Measurements from ENCODE around the gene TLCD5. TPM values are rescaled to one million over a fixed set of nuclear protein-coding genes. Genes with fewer than 3 reads are reported as not detected.

TLCD5 gene
- total RNA-seq, 1 experiment from 2014 or later = 8.3 TPM

DNA sequence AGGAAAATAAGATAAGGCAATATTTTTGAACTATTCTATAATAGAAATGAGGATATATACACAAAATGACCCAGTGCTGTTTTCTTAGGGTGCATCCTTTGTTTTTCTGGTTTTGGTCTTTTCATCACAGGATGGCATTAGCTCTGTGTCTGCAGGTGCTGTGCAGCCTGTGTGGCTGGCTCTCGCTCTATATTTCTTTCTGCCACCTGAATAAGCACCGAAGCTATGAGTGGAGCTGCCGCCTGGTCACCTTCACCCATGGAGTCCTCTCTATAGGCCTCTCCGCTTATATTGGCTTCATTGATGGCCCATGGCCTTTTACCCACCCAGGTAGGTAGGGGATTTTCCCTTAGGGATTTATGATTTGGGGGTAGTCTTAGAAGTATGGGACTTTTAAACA lies 2.2 kb downstream of the TLCD5 start (continued):
- TF ChIP-seq, protein P1, sequence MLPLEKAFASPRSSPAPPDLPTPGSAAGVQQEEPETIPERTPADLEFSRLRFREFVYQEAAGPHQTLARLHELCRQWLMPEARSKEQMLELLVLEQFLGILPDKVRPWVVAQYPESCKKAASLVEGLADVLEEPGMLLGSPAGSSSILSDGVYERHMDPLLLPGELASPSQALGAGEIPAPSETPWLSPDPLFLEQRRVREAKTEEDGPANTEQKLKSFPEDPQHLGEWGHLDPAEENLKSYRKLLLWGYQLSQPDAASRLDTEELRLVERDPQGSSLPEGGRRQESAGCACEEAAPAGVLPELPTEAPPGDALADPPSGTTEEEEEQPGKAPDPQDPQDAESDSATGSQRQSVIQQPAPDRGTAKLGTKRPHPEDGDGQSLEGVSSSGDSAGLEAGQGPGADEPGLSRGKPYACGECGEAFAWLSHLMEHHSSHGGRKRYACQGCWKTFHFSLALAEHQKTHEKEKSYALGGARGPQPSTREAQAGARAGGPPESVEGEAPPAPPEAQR (CRISPR knock-in tag; IDR thresholded peaks at IDR 0.05) = no peak
- TF ChIP-seq MXD4 (CRISPR knock-in tag; IDR thresholded peaks at IDR 0.05; ENCODE audit: borderline replicate concordance) = no peak
- TF ChIP-seq FOXP1 (CRISPR knock-in tag; IDR thresholded peaks at IDR 0.05; ENCODE audit: borderline replicate concordance) = no peak
- TF ChIP-seq EMX1 (CRISPR knock-in tag; IDR thresholded peaks at IDR 0.05) = no peak
- no peak for TF ChIP-seq ZNF138 (CRISPR knock-in tag; conservative IDR thresholded peaks at IDR 0.05)
- TF ChIP-seq RELA (CRISPR knock-in tag; IDR thresholded peaks at IDR 0.05; ENCODE audit: borderline replicate concordance) = no peak
- TF ChIP-seq, protein P2, sequence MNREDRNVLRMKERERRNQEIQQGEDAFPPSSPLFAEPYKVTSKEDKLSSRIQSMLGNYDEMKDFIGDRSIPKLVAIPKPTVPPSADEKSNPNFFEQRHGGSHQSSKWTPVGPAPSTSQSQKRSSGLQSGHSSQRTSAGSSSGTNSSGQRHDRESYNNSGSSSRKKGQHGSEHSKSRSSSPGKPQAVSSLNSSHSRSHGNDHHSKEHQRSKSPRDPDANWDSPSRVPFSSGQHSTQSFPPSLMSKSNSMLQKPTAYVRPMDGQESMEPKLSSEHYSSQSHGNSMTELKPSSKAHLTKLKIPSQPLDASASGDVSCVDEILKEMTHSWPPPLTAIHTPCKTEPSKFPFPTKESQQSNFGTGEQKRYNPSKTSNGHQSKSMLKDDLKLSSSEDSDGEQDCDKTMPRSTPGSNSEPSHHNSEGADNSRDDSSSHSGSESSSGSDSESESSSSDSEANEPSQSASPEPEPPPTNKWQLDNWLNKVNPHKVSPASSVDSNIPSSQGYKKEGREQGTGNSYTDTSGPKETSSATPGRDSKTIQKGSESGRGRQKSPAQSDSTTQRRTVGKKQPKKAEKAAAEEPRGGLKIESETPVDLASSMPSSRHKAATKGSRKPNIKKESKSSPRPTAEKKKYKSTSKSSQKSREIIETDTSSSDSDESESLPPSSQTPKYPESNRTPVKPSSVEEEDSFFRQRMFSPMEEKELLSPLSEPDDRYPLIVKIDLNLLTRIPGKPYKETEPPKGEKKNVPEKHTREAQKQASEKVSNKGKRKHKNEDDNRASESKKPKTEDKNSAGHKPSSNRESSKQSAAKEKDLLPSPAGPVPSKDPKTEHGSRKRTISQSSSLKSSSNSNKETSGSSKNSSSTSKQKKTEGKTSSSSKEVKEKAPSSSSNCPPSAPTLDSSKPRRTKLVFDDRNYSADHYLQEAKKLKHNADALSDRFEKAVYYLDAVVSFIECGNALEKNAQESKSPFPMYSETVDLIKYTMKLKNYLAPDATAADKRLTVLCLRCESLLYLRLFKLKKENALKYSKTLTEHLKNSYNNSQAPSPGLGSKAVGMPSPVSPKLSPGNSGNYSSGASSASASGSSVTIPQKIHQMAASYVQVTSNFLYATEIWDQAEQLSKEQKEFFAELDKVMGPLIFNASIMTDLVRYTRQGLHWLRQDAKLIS (CRISPR knock-in tag; IDR thresholded peaks at IDR 0.05; ENCODE audit: borderline replicate concordance) = no peak
- TF ChIP-seq, protein P3, sequence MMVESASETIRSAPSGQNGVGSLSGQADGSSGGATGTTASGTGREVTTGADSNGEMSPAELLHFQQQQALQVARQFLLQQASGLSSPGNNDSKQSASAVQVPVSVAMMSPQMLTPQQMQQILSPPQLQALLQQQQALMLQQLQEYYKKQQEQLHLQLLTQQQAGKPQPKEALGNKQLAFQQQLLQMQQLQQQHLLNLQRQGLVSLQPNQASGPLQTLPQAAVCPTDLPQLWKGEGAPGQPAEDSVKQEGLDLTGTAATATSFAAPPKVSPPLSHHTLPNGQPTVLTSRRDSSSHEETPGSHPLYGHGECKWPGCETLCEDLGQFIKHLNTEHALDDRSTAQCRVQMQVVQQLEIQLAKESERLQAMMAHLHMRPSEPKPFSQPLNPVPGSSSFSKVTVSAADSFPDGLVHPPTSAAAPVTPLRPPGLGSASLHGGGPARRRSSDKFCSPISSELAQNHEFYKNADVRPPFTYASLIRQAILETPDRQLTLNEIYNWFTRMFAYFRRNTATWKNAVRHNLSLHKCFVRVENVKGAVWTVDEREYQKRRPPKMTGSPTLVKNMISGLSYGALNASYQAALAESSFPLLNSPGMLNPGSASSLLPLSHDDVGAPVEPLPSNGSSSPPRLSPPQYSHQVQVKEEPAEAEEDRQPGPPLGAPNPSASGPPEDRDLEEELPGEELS (CRISPR knock-in tag; IDR thresholded peaks at IDR 0.05) = no peak
- TF ChIP-seq, protein P4, sequence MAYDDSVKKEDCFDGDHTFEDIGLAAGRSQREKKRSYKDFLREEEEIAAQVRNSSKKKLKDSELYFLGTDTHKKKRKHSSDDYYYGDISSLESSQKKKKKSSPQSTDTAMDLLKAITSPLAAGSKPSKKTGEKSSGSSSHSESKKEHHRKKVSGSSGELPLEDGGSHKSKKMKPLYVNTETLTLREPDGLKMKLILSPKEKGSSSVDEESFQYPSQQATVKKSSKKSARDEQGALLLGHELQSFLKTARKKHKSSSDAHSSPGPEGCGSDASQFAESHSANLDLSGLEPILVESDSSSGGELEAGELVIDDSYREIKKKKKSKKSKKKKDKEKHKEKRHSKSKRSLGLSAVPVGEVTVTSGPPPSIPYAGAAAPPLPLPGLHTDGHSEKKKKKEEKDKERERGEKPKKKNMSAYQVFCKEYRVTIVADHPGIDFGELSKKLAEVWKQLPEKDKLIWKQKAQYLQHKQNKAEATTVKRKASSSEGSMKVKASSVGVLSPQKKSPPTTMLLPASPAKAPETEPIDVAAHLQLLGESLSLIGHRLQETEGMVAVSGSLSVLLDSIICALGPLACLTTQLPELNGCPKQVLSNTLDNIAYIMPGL (CRISPR knock-in tag; IDR thresholded peaks at IDR 0.05) = no peak
- no peak for TF ChIP-seq RORB (CRISPR knock-in tag; IDR thresholded peaks at IDR 0.05)
- TF ChIP-seq, protein P5, sequence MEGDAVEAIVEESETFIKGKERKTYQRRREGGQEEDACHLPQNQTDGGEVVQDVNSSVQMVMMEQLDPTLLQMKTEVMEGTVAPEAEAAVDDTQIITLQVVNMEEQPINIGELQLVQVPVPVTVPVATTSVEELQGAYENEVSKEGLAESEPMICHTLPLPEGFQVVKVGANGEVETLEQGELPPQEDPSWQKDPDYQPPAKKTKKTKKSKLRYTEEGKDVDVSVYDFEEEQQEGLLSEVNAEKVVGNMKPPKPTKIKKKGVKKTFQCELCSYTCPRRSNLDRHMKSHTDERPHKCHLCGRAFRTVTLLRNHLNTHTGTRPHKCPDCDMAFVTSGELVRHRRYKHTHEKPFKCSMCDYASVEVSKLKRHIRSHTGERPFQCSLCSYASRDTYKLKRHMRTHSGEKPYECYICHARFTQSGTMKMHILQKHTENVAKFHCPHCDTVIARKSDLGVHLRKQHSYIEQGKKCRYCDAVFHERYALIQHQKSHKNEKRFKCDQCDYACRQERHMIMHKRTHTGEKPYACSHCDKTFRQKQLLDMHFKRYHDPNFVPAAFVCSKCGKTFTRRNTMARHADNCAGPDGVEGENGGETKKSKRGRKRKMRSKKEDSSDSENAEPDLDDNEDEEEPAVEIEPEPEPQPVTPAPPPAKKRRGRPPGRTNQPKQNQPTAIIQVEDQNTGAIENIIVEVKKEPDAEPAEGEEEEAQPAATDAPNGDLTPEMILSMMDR (IDR thresholded peaks at IDR 0.05) = no peak

DNA sequence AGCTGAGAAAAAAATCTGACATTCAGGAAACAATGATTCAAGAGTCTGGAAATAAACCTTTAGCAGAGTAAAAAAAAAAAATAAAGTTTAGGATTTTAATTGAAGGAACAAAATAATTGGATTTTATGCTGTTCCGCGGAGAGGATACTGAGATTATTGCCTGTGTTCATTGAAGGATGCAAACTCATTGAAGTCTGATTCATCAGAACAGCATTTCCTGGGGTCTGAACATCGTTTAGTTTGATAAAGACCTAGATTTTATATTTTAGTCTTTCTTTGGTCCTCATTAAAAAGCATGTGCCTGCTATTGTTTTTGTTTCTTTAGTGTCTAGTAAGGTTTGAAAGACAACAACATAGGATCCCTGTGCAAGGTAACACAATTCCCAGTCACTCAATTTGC lies 4.5 kb downstream of the TLCD5 start:
- peaks cover 14% of the 10 kb centered on the region for H3K4me1 Mint-ChIP-seq
- H3K27me3 Mint-ChIP-seq (ENCODE audit: low read depth) = peaks cover 4% of the 10 kb centered on the region
- CTCF ChIA-PET = no interaction called here
- peaks cover 3% of the 10 kb centered on the region; the same call in 1 of the 2 replicates for H3K9me3 Mint-ChIP-seq
- ATAC-seq (no peak), DNase-seq (ENCODE audit: low spot score) (no peak)
- H3K4me3 Mint-ChIP-seq = no peak overlapping the region
- H3K36me3 Mint-ChIP-seq = peaks cover 6% of the 10 kb centered on the region
- H3K27ac Mint-ChIP-seq = no peak overlapping the region
- POLR2A ChIA-PET = no interaction called here
- no peak for TF ChIP-seq JAZF1 (CRISPR knock-in tag; IDR thresholded peaks at IDR 0.05)
- TF ChIP-seq ZNF263 (CRISPR knock-in tag; IDR thresholded peaks at IDR 0.05; ENCODE audit: low read depth) = no peak
- TF ChIP-seq, protein P6, sequence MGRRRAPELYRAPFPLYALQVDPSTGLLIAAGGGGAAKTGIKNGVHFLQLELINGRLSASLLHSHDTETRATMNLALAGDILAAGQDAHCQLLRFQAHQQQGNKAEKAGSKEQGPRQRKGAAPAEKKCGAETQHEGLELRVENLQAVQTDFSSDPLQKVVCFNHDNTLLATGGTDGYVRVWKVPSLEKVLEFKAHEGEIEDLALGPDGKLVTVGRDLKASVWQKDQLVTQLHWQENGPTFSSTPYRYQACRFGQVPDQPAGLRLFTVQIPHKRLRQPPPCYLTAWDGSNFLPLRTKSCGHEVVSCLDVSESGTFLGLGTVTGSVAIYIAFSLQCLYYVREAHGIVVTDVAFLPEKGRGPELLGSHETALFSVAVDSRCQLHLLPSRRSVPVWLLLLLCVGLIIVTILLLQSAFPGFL (CRISPR knock-in tag; IDR thresholded peaks at IDR 0.05; ENCODE audit: borderline replicate concordance) = no peak
- no peak for TF ChIP-seq RELA (CRISPR knock-in tag; IDR thresholded peaks at IDR 0.05; ENCODE audit: borderline replicate concordance)
- TF ChIP-seq JUN (CRISPR knock-in tag; IDR thresholded peaks at IDR 0.05) = no peak
- no peak for TF ChIP-seq MXD4 (CRISPR knock-in tag; IDR thresholded peaks at IDR 0.05; ENCODE audit: borderline replicate concordance)
- TF ChIP-seq, protein P7, sequence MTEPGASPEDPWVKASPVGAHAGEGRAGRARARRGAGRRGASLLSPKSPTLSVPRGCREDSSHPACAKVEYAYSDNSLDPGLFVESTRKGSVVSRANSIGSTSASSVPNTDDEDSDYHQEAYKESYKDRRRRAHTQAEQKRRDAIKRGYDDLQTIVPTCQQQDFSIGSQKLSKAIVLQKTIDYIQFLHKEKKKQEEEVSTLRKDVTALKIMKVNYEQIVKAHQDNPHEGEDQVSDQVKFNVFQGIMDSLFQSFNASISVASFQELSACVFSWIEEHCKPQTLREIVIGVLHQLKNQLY (CRISPR knock-in tag; IDR thresholded peaks at IDR 0.05) = no peak
- TF ChIP-seq SP1 (CRISPR knock-in tag; conservative IDR thresholded peaks at IDR 0.05) = no peak
- no peak for TF ChIP-seq ESRRA (CRISPR knock-in tag; IDR thresholded peaks at IDR 0.05; ENCODE audit: borderline replicate concordance)
- TF ChIP-seq, protein P8, sequence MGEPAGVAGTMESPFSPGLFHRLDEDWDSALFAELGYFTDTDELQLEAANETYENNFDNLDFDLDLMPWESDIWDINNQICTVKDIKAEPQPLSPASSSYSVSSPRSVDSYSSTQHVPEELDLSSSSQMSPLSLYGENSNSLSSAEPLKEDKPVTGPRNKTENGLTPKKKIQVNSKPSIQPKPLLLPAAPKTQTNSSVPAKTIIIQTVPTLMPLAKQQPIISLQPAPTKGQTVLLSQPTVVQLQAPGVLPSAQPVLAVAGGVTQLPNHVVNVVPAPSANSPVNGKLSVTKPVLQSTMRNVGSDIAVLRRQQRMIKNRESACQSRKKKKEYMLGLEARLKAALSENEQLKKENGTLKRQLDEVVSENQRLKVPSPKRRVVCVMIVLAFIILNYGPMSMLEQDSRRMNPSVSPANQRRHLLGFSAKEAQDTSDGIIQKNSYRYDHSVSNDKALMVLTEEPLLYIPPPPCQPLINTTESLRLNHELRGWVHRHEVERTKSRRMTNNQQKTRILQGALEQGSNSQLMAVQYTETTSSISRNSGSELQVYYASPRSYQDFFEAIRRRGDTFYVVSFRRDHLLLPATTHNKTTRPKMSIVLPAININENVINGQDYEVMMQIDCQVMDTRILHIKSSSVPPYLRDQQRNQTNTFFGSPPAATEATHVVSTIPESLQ (CRISPR knock-in tag; IDR thresholded peaks at IDR 0.05) = no peak
- TF ChIP-seq SOX15 (CRISPR knock-in tag; IDR thresholded peaks at IDR 0.05) = no peak
- TF ChIP-seq, protein P9, sequence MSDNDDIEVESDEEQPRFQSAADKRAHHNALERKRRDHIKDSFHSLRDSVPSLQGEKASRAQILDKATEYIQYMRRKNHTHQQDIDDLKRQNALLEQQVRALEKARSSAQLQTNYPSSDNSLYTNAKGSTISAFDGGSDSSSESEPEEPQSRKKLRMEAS (CRISPR knock-in tag; IDR thresholded peaks at IDR 0.05) = no peak

All from WTC11 (cell line).